LoVo (cell line): ENCODE results near the gene CD68.
"Not testable (repeated sequence)": the region's sequence is repeated elsewhere in the genome, so short reads cannot be mapped to it uniquely, and the experiment has no call there.

ENCODE experiments used
- DNase-seq: peaks from one replicate; pipeline ENCODE4 v3.0.0-alpha.2; 2016; ENCODE audit warnings: low spot score

CD68 gene

GRCh38 chr17:7613769-7614424 is 34.5 kb downstream of the CD68 start:
- DNase-seq, result peak; percentile 41

GRCh38 chr17:7614425-7615264 is 35.2 kb downstream of the CD68 start, which contains the start of gene FXR2:
Gene FXR2 (minus strand): TSS chr17:7614897. CDS start chr17:7614532, 365 bp downstream.
- DNase-seq, result peak; percentile 99

GRCh38 chr17:7615265-7615747 is 35.9 kb downstream of the CD68 start:
- DNase-seq, result no peak

- DNase-seq, result no peak
These were observed 39.2 kb downstream of the CD68 start for GRCh38 chr17:7618608-7619007.

GRCh38 chr17:7620835-7621234 is 41.4 kb downstream of the CD68 start:
- no peak for DNase-seq

GRCh38 chr17:7623661-7624060 is 44.2 kb downstream of the CD68 start:
- no peak for DNase-seq

GRCh38 chr17:7625749-7626148 is 46.3 kb downstream of the CD68 start:
- DNase-seq, result not testable (repeated sequence)

- DNase-seq, result no peak
These were observed 46.9 kb downstream of the CD68 start for GRCh38 chr17:7626307-7626706.

- DNase-seq, result no peak
These were observed 47.5 kb downstream of the CD68 start for GRCh38 chr17:7626956-7627249.

GRCh38 chr17:7627250-7628121 is 48.0 kb downstream of the CD68 start, which contains the start of gene SAT2:
Gene SAT2 (minus strand): TSS chr17:7627821. CDS start chr17:7627635, 186 bp downstream.
- peak; percentile 94 for DNase-seq

- no peak for DNase-seq
These were observed 50.6 kb downstream of the CD68 start, which contains the start of gene SHBG for GRCh38 chr17:7629939-7630571. Gene SHBG (plus strand): TSS chr17:7630135. CDS start chr17:7630173, 38 bp downstream.
